GM18498 (cell line): Measurements from ENCODE around the gene CACNB1.

Experiments used
- ATAC-seq: cut with Tn5 transposase; IDR thresholded peaks from one replicate; pipeline ENCODE4 v1.9.1; 2021; ENCODE audit warnings: mild to moderate bottlenecking, moderate library complexity; ENCODE audit not compliant: unreplicated experiment

The CACNB1 gene

GRCh38 chr17:39153599-39154051 lies 43.8 kb downstream of the CACNB1 start:
- peak; percentile 58 for ATAC-seq

- no peak for ATAC-seq
These were observed 45.3 kb downstream of the CACNB1 start for GRCh38 chr17:39151943-39152818.

- no peak for ATAC-seq
These were observed 46.1 kb downstream of the CACNB1 start, which contains the start of gene PLXDC1 for GRCh38 chr17:39151150-39151942. PLXDC1 (minus strand) TSS chr17:39151637; CDS start chr17:39151437, 200 bp downstream.

GRCh38 chr17:39150795-39151149 lies 46.7 kb downstream of the CACNB1 start:
- ATAC-seq, result no peak

GRCh38 chr17:39150104-39150634 lies 47.3 kb downstream of the CACNB1 start:
- ATAC-seq, result no peak

- no peak for ATAC-seq
These were observed 50.0 kb downstream of the CACNB1 start for GRCh38 chr17:39147221-39148185.

GRCh38 chr17:39146273-39146672 lies 51.2 kb downstream of the CACNB1 start:
- ATAC-seq, result no peak

GRCh38 chr17:39145143-39145542 lies 52.3 kb downstream of the CACNB1 start:
- no peak for ATAC-seq

GRCh38 chr17:39144416-39144840 lies 53.0 kb downstream of the CACNB1 start:
- no peak for ATAC-seq

GRCh38 chr17:39143552-39144093 lies 53.8 kb downstream of the CACNB1 start:
- ATAC-seq, result no peak

- no peak for ATAC-seq
These were observed 55.4 kb downstream of the CACNB1 start for GRCh38 chr17:39141915-39142664.

GRCh38 chr17:39141294-39141693 lies 56.2 kb downstream of the CACNB1 start:
- no peak for ATAC-seq

GRCh38 chr17:39139561-39139960 lies 57.9 kb downstream of the CACNB1 start:
- no peak for ATAC-seq

- no peak for ATAC-seq
These were observed 58.3 kb downstream of the CACNB1 start for GRCh38 chr17:39139161-39139511.

- ATAC-seq, result no peak
These were observed 58.9 kb downstream of the CACNB1 start for GRCh38 chr17:39138431-39139160.

- ATAC-seq, result no peak
These were observed 62.6 kb downstream of the CACNB1 start for GRCh38 chr17:39134878-39135277.

- no peak for ATAC-seq
These were observed 65.3 kb downstream of the CACNB1 start for GRCh38 chr17:39132192-39132610.

GRCh38 chr17:39131616-39132015 lies 65.9 kb downstream of the CACNB1 start:
- ATAC-seq, result no peak

GRCh38 chr17:39130205-39130604 lies 67.3 kb downstream of the CACNB1 start:
- no peak for ATAC-seq
